ENCODE results near the gene ARHGAP26. TPM values are rescaled to one million over a fixed set of nuclear protein-coding genes. Genes with fewer than 3 reads are reported as not detected.

Gene ARHGAP26
- total and polyA plus RNA-seq, 4 donors, result 5.4 to 52.3 (median 30.4) TPM

DNA sequence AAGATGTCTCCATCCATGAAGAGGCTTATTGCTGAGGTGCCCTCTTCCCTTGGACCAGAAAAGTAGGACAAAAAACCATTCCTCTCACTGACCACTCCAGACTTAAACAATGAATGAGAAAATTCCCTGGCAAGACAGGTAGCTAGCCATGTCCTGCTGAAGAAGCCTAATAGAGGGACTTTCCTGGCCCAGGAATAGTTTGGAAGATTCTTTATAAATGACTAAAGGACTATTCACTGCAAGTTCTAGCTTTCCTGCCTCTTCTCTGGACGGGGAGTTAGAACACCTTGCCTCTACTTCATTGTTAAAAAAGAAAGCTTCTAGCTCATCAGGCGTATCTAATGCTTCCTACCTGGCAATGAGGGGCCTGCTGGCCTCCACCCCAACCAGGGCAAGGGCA is 479.7 kb downstream of the ARHGAP26 start:
- Histone ChIP-seq H3K9ac (ENCODE audit: insufficient read depth in 1 of 2, low read length in 2 of 2) (no peak overlapping the region), H3K4me3 (no peak overlapping the region), H3K36me3 (ENCODE audit: control insufficient read depth in 4 of 4, insufficient read depth in 4 of 4, low read length in 4 of 4) (no peaks in the 10 kb centered on the region), H3K9me3 (ENCODE audit: control insufficient read depth in 4 of 4, insufficient read depth in 3 of 4, low read length in 3 of 4) (peaks cover 0 to 2% (median 0%) of the 10 kb centered on the region in 4 donors), H3K27ac (ENCODE audit: low read depth in 1 of 2, low read length in 1 of 2) (no peak overlapping the region), H3K4me1 (ENCODE audit: control insufficient read depth in 5 of 5, insufficient read depth in 5 of 5, low read length in 5 of 5) (peaks cover 0 to 18% (median 0%) of the 10 kb centered on the region in 5 donors), H3K27me3 (ENCODE audit: control insufficient read depth in 3 of 3, insufficient read depth in 3 of 3, low read length in 2 of 3) (no peaks in the 10 kb centered on the region)
- TF ChIP-seq, protein P1, sequence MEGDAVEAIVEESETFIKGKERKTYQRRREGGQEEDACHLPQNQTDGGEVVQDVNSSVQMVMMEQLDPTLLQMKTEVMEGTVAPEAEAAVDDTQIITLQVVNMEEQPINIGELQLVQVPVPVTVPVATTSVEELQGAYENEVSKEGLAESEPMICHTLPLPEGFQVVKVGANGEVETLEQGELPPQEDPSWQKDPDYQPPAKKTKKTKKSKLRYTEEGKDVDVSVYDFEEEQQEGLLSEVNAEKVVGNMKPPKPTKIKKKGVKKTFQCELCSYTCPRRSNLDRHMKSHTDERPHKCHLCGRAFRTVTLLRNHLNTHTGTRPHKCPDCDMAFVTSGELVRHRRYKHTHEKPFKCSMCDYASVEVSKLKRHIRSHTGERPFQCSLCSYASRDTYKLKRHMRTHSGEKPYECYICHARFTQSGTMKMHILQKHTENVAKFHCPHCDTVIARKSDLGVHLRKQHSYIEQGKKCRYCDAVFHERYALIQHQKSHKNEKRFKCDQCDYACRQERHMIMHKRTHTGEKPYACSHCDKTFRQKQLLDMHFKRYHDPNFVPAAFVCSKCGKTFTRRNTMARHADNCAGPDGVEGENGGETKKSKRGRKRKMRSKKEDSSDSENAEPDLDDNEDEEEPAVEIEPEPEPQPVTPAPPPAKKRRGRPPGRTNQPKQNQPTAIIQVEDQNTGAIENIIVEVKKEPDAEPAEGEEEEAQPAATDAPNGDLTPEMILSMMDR (IDR thresholded peaks at IDR 0.05; ENCODE audit: control extremely low read depth, extremely low read depth), result no peak
- DNase-seq (no peak), ATAC-seq (ENCODE audit: insufficient read depth, low FRiP score) (no peak)
- 96 to 97% methylated on average over 2 of the region's 2 CpGs for WGBS, 2 donors

DNA sequence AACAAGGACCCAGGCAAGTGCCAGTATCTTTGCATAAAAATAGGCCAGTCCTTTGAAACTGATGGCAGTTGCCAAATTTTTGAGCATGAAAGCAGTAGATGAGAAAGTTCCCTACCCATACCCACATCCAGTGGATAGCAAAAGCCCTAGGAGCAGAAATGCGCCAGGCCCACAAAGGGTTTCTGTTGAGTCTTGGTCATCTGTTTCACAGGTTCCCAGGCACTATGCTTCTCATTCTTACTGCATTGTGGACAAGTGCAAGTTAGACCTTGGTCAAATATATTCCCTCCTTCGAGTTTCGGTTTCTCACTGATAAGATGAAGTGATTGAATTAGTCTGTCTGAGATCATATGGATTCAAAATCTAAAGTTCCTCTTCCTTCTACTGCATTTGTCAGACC is 481.0 kb downstream of the ARHGAP26 start:
- Histone ChIP-seq H3K9ac (ENCODE audit: insufficient read depth in 1 of 2, low read length in 2 of 2) (no peak overlapping the region), H3K4me3 (no peak overlapping the region), H3K27ac (ENCODE audit: low read depth in 1 of 2, low read length in 1 of 2) (no peak overlapping the region), H3K4me1 (ENCODE audit: control insufficient read depth in 5 of 5, insufficient read depth in 5 of 5, low read length in 5 of 5) (peaks cover 0 to 18% (median 0%) of the 10 kb centered on the region in 5 donors), H3K27me3 (ENCODE audit: control insufficient read depth in 3 of 3, insufficient read depth in 3 of 3, low read length in 2 of 3) (no peaks in the 10 kb centered on the region), H3K36me3 (ENCODE audit: control insufficient read depth in 4 of 4, insufficient read depth in 4 of 4, low read length in 4 of 4) (no peaks in the 10 kb centered on the region), H3K9me3 (ENCODE audit: control insufficient read depth in 4 of 4, insufficient read depth in 3 of 4, low read length in 3 of 4) (peaks cover 0 to 2% (median 0%) of the 10 kb centered on the region in 4 donors)
- ATAC-seq (ENCODE audit: insufficient read depth, low FRiP score), result no peak
- no peak for DNase-seq
- TF ChIP-seq, protein P1 (IDR thresholded peaks at IDR 0.05; ENCODE audit: control extremely low read depth, extremely low read depth), result no peak
- WGBS, 2 donors, result 92 to 94% methylated on average over 3 of the region's 3 CpGs

DNA sequence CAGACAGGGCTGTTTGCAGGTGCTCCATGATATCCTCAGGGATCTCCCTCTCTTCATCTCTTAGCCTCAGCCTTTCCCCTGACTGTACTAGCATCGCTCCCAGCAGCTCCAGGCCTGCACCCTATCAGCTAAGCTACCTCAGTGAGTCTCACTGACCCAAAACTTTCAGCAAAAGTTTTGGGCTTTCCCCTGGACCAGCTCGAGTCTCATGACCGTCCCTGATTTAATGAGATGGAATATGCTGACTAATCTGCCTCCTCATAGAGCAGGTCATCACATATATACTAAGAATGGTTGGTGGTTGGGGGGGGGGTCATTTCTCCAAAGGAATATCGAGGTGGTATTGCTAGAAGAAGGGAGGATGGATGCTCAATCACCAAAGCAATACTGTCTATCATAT is 481.8 kb downstream of the ARHGAP26 start:
- ATAC-seq (ENCODE audit: insufficient read depth, low FRiP score) (no peak), DNase-seq (no peak)
- H3K27ac ChIP-seq (ENCODE audit: low read depth in 1 of 2, low read length in 1 of 2), result no peak overlapping the region
- H3K4me3 ChIP-seq, result no peak overlapping the region
- TF ChIP-seq, protein P1 (IDR thresholded peaks at IDR 0.05; ENCODE audit: control extremely low read depth, extremely low read depth), result no peak
- no peak overlapping the region for H3K9ac ChIP-seq (ENCODE audit: insufficient read depth in 1 of 2, low read length in 2 of 2)
- H3K9me3 ChIP-seq (ENCODE audit: control insufficient read depth in 4 of 4, insufficient read depth in 3 of 4, low read length in 3 of 4), result peaks cover 0 to 2% (median 0%) of the 10 kb centered on the region in 4 donors
- WGBS, 2 donors, result 92 to 93% methylated on average over 4 of the region's 4 CpGs
- H3K36me3 ChIP-seq (ENCODE audit: control insufficient read depth in 4 of 4, insufficient read depth in 4 of 4, low read length in 4 of 4), result no peaks in the 10 kb centered on the region
- no peaks in the 10 kb centered on the region for H3K27me3 ChIP-seq (ENCODE audit: control insufficient read depth in 3 of 3, insufficient read depth in 3 of 3, low read length in 2 of 3)
- H3K4me1 ChIP-seq (ENCODE audit: control insufficient read depth in 5 of 5, insufficient read depth in 5 of 5, low read length in 5 of 5), result peaks cover 0 to 18% (median 0%) of the 10 kb centered on the region in 5 donors

DNA sequence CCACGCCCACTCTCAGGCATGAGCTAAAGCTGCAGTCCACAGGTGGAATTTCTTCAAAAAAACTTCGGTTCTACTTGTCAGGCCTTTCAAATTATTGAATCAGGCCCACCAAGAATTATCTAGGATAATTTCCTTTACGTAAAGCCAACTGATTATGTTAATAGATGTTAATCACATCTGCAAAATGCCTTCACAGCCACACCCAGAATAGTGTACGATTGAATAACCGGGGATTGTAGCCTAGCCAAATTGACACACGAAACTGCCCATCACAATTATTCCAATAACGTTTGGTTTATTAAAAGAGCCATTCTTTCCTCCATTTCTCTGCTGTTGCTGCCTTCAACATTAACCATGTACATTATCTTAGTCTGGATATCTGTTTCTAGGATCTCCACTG is 484.6 kb downstream of the ARHGAP26 start:
- Histone ChIP-seq H3K27ac (ENCODE audit: low read depth in 1 of 2, low read length in 1 of 2) (no peak overlapping the region), H3K36me3 (ENCODE audit: control insufficient read depth in 4 of 4, insufficient read depth in 4 of 4, low read length in 4 of 4) (no peaks in the 10 kb centered on the region), H3K9ac (ENCODE audit: insufficient read depth in 1 of 2, low read length in 2 of 2) (no peak overlapping the region), H3K4me3 (no peak overlapping the region), H3K4me1 (ENCODE audit: control insufficient read depth in 5 of 5, insufficient read depth in 5 of 5, low read length in 5 of 5) (no peaks in the 10 kb centered on the region), H3K9me3 (ENCODE audit: control insufficient read depth in 4 of 4, insufficient read depth in 3 of 4, low read length in 3 of 4) (no peaks in the 10 kb centered on the region), H3K27me3 (ENCODE audit: control insufficient read depth in 3 of 3, insufficient read depth in 3 of 3, low read length in 2 of 3) (no peaks in the 10 kb centered on the region)
- no peak for ATAC-seq (ENCODE audit: insufficient read depth, low FRiP score)
- TF ChIP-seq, protein P1 (IDR thresholded peaks at IDR 0.05; ENCODE audit: control extremely low read depth, extremely low read depth), result no peak
- WGBS, 2 donors, result 74 to 89% methylated on average over 7 of the region's 7 CpGs
- no peak for DNase-seq

Measured in lung (tissue), 12 donors.